Effector memory CD8-positive, alpha-beta T cell (primary cell): ENCODE data around the gene ANGPTL8.

ENCODE experiments used
- ATAC-seq: fragments of 150-1000 bp; cut with Tn5 transposase; replicated peaks from 2 replicates; pipeline ENCODE4 v1.10.0; 2021; ENCODE audit warnings: mild to moderate bottlenecking, moderate library complexity
- DNase-seq, 3 experiments: peaks; one replicate each; pipeline ENCODE4 v3.0.0; 2021
- H3K27ac Mint-ChIP-seq, 2 donors: one replicate each; pipeline ENCODE4 v1.8.0; 2022; ENCODE audit warnings: mild to moderate bottlenecking in 2 of 2, mixed read lengths in 2 of 2, moderate library complexity in 2 of 2
- H3K27me3 Mint-ChIP-seq, 2 donors: one replicate each; pipeline ENCODE4 v1.8.0; 2022; ENCODE audit warnings: mixed read lengths in 2 of 2
- H3K36me3 Mint-ChIP-seq: one replicate; pipeline ENCODE4 v1.8.0; 2022; ENCODE audit warnings: mild to moderate bottlenecking, moderate library complexity, mixed read lengths; ENCODE audit not compliant: insufficient read depth
- H3K4me1 Mint-ChIP-seq, 2 donors: one replicate each; pipeline ENCODE4 v1.8.0; 2022; ENCODE audit warnings: low read depth in 2 of 2, mixed read lengths in 2 of 2
- H3K4me3 Mint-ChIP-seq, 2 donors: one replicate each; pipeline ENCODE4 v1.8.0; 2022; ENCODE audit warnings: mild to moderate bottlenecking in 2 of 2, mixed read lengths in 2 of 2, moderate library complexity in 2 of 2
- H3K9me3 Mint-ChIP-seq, 2 donors: one replicate each; pipeline ENCODE4 v1.8.0; 2022; ENCODE audit warnings: mixed read lengths in 2 of 2

The ANGPTL8 gene

GRCh38 chr19:11247934-11248333, 8.5 kb downstream of the ANGPTL8 start:
- no peak overlapping the region for H3K4me3 Mint-ChIP-seq
- ATAC-seq, result no peak
- no peaks in the 10 kb centered on the region for H3K36me3 Mint-ChIP-seq
- DNase-seq, result no peak
- no peak overlapping the region for H3K27ac Mint-ChIP-seq
- H3K27me3 Mint-ChIP-seq, result peaks cover 0 to 21% of the 10 kb centered on the region in 2 donors
- no peaks in the 10 kb centered on the region for H3K9me3 Mint-ChIP-seq
- H3K4me1 Mint-ChIP-seq, result peaks cover 0 to 8% of the 10 kb centered on the region in 2 donors

GRCh38 chr19:11248852-11249251, 9.4 kb downstream of the ANGPTL8 start:
- no peaks in the 10 kb centered on the region for H3K9me3 Mint-ChIP-seq
- DNase-seq (no peak), ATAC-seq (no peak)
- no peaks in the 10 kb centered on the region for H3K36me3 Mint-ChIP-seq
- peaks cover 0 to under 1% of the 10 kb centered on the region in 2 donors for H3K4me1 Mint-ChIP-seq
- H3K4me3 Mint-ChIP-seq, result no peak overlapping the region
- H3K27me3 Mint-ChIP-seq, result peaks cover 0 to 18% of the 10 kb centered on the region in 2 donors
- H3K27ac Mint-ChIP-seq, result no peak overlapping the region

- ATAC-seq (no peak), DNase-seq (no peak)
- H3K36me3 Mint-ChIP-seq, result no peaks in the 10 kb centered on the region
- H3K4me1 Mint-ChIP-seq, result no peaks in the 10 kb centered on the region
- H3K4me3 Mint-ChIP-seq, result no peak overlapping the region
- H3K27ac Mint-ChIP-seq, result no peak overlapping the region
- H3K27me3 Mint-ChIP-seq, result peaks cover 0 to 10% of the 10 kb centered on the region in 2 donors
- no peaks in the 10 kb centered on the region for H3K9me3 Mint-ChIP-seq
Observed at GRCh38 chr19:11251217-11251616, 11.8 kb downstream of the ANGPTL8 start.

- H3K4me3 Mint-ChIP-seq, result no peak overlapping the region
- DNase-seq (no peak), ATAC-seq (no peak)
- peaks cover 0 to 4% of the 10 kb centered on the region in 2 donors for H3K27me3 Mint-ChIP-seq
- H3K4me1 Mint-ChIP-seq, result no peaks in the 10 kb centered on the region
- H3K27ac Mint-ChIP-seq, result no peak overlapping the region
- H3K36me3 Mint-ChIP-seq, result no peaks in the 10 kb centered on the region
- no peaks in the 10 kb centered on the region for H3K9me3 Mint-ChIP-seq
Observed at GRCh38 chr19:11251650-11252314, 12.4 kb downstream of the ANGPTL8 start.

- Mint-ChIP-seq H3K4me3 (no peak overlapping the region), H3K27ac (no peak overlapping the region), H3K9me3 (no peaks in the 10 kb centered on the region), H3K36me3 (no peaks in the 10 kb centered on the region), H3K27me3 (no peaks in the 10 kb centered on the region), H3K4me1 (no peaks in the 10 kb centered on the region)
- no peak for DNase-seq
- ATAC-seq, result no peak
Observed at GRCh38 chr19:11252665-11253355, 13.4 kb downstream of the ANGPTL8 start.

- Mint-ChIP-seq H3K27ac (no peak overlapping the region), H3K4me1 (no peaks in the 10 kb centered on the region), H3K9me3 (no peaks in the 10 kb centered on the region), H3K4me3 (no peak overlapping the region), H3K36me3 (no peaks in the 10 kb centered on the region), H3K27me3 (no peaks in the 10 kb centered on the region)
- ATAC-seq (no peak), DNase-seq (no peak)
Observed at GRCh38 chr19:11254666-11255065, 15.2 kb downstream of the ANGPTL8 start.

- Mint-ChIP-seq H3K27ac (no peak overlapping the region), H3K4me1 (no peaks in the 10 kb centered on the region), H3K9me3 (no peaks in the 10 kb centered on the region), H3K4me3 (no peak overlapping the region), H3K36me3 (no peaks in the 10 kb centered on the region), H3K27me3 (peaks cover 4 to 7% of the 10 kb centered on the region in 2 donors)
- DNase-seq (no peak), ATAC-seq (no peak)
Observed at GRCh38 chr19:11256189-11256588, 16.8 kb downstream of the ANGPTL8 start.

GRCh38 chr19:11257846-11258380, 18.5 kb downstream of the ANGPTL8 start:
- ATAC-seq (no peak), DNase-seq (no peak)
- no peak overlapping the region for H3K4me3 Mint-ChIP-seq
- H3K9me3 Mint-ChIP-seq, result no peaks in the 10 kb centered on the region
- H3K27ac Mint-ChIP-seq, result no peak overlapping the region
- H3K36me3 Mint-ChIP-seq, result no peaks in the 10 kb centered on the region
- H3K4me1 Mint-ChIP-seq, result no peaks in the 10 kb centered on the region
- H3K27me3 Mint-ChIP-seq, result peaks cover 8 to 13% of the 10 kb centered on the region in 2 donors

GRCh38 chr19:11260996-11261395, 21.6 kb downstream of the ANGPTL8 start:
- H3K9me3 Mint-ChIP-seq, result no peaks in the 10 kb centered on the region
- peaks cover 28 to 43% of the 10 kb centered on the region in 2 donors for H3K27me3 Mint-ChIP-seq
- no peak overlapping the region for H3K27ac Mint-ChIP-seq
- no peaks in the 10 kb centered on the region for H3K4me1 Mint-ChIP-seq
- ATAC-seq (no peak), DNase-seq (no peak)
- no peaks in the 10 kb centered on the region for H3K36me3 Mint-ChIP-seq
- H3K4me3 Mint-ChIP-seq, result peak overlapping the region; percentile 44 to 66

GRCh38 chr19:11261431-11261970, 22.1 kb downstream of the ANGPTL8 start:
- no peaks in the 10 kb centered on the region for H3K9me3 Mint-ChIP-seq
- no peaks in the 10 kb centered on the region for H3K36me3 Mint-ChIP-seq
- no peak overlapping the region for H3K27ac Mint-ChIP-seq
- H3K4me1 Mint-ChIP-seq, result no peaks in the 10 kb centered on the region
- DNase-seq (no peak), ATAC-seq (no peak)
- peak overlapping the region; percentile 44 to 66 for H3K4me3 Mint-ChIP-seq
- peaks cover 31 to 48% of the 10 kb centered on the region in 2 donors for H3K27me3 Mint-ChIP-seq

- peaks cover 38 to 55% of the 10 kb centered on the region in 2 donors for H3K27me3 Mint-ChIP-seq
- no peak for DNase-seq
- no peaks in the 10 kb centered on the region for H3K4me1 Mint-ChIP-seq
- H3K36me3 Mint-ChIP-seq, result no peaks in the 10 kb centered on the region
- peak within 1 kb of the TSS; percentile 35 to 49 for H3K27ac Mint-ChIP-seq
- peak; percentile 60 for ATAC-seq
- peak within 1 kb of the TSS; percentile 72 to 75 for H3K4me3 Mint-ChIP-seq
- no peaks in the 10 kb centered on the region for H3K9me3 Mint-ChIP-seq
Observed at GRCh38 chr19:11261971-11262839, 22.8 kb downstream of the ANGPTL8 start, which contains the start of gene DOCK6. Gene DOCK6 (minus strand): TSS chr19:11262524. CDS start chr19:11262440, 84 bp downstream.

GRCh38 chr19:11263726-11264125, 24.3 kb downstream of the ANGPTL8 start:
- no peaks in the 10 kb centered on the region for H3K36me3 Mint-ChIP-seq
- H3K4me3 Mint-ChIP-seq, result peak overlapping the region; percentile 72 to 75
- no peak for ATAC-seq
- H3K9me3 Mint-ChIP-seq, result no peaks in the 10 kb centered on the region
- no peaks in the 10 kb centered on the region for H3K4me1 Mint-ChIP-seq
- peaks cover 53 to 71% of the 10 kb centered on the region in 2 donors for H3K27me3 Mint-ChIP-seq
- no peak overlapping the region for H3K27ac Mint-ChIP-seq
- no peak for DNase-seq
